SK-N-SH (cell line): ENCODE measurements around the gene UBE2R2. TPM values are rescaled to one million over a fixed set of nuclear protein-coding genes. Genes with fewer than 3 reads are reported as not detected.

ENCODE experiments used
- CTCF ChIA-PET: fragments of 300-600, 350-600 bp; formaldehyde crosslinking; extraction: SDS; loops from one replicate; lab custom pipeline; 2021; lab: Yijun Ruan, JAX
- POLR2A ChIA-PET: fragments of 350-600 bp; sonication (Branson Sonifier 250); formaldehyde crosslinking; extraction: SDS; loops from one replicate; lab custom pipeline; 2020; ENCODE audit warnings: antibody characterized with exemption, inconsistent platforms; lab: Yijun Ruan, JAX
- DNase-seq: peaks from one replicate; pipeline ENCODE4 v3.0.0; 2012
- H2AFZ ChIP-seq: fragments of 200-600 bp; sonication (generic); 2 replicates; pipeline ENCODE4 v1.8.1; 2016; ENCODE audit warnings: antibody characterized with exemption, mild to moderate bottlenecking, low read depth
- H3F3A ChIP-seq: fragments of 200-600 bp; sonication (generic); replicated peaks from 2 replicates; pipeline ENCODE3; 2016; ENCODE audit warnings: antibody characterized with exemption, mild to moderate bottlenecking; ENCODE audit not compliant: insufficient read depth
- H3K27ac ChIP-seq, 2 experiments: fragments of 200-500 bp in 1 of 2; fragments of 200-600 bp in 1 of 2; sonication (Bioruptor generic) in 1 of 2; sonication (generic), shearing (Covaris generic) in 1 of 2; 2 replicates each; pipeline versions ENCODE4 v1.5.1 to v1.6.1; 2014 to 2016; ENCODE audit warnings: low read depth in 2 of 2, inconsistent platforms in 1 of 2, low read length in 1 of 2, mild to moderate bottlenecking in 1 of 2, mixed read lengths in 1 of 2
- H3K27me3 ChIP-seq: fragments of 200-600 bp; sonication (generic), shearing (Covaris generic); 2 replicates; pipeline ENCODE4 v1.6.1; 2016; ENCODE audit warnings: mixed run types; ENCODE audit not compliant: insufficient read depth
- H3K36me3 ChIP-seq, 2 experiments: fragments of 200-500 bp in 1 of 2; fragments of 200-600 bp in 1 of 2; sonication (Bioruptor generic) in 1 of 2; sonication (generic) in 1 of 2; replicated peaks in 1 of 2; 2 replicates each; pipeline versions ENCODE3 to v1.5.1; 2014 to 2016; ENCODE audit warnings: low read length in 1 of 2, mild to moderate bottlenecking in 1 of 2; ENCODE audit not compliant: insufficient read depth in 2 of 2, control insufficient read depth in 1 of 2
- H3K4me1 ChIP-seq, 2 experiments: fragments of 200-500 bp in 1 of 2; fragments of 200-600 bp in 1 of 2; sonication (Bioruptor generic) in 1 of 2; sonication (generic), shearing (Covaris generic) in 1 of 2; 2 replicates each; pipeline versions ENCODE4 v1.5.1 to v1.6.1; 2014 to 2016; ENCODE audit warnings: low read depth in 1 of 2, low read length in 1 of 2, mixed run types in 1 of 2; ENCODE audit not compliant: insufficient read depth in 2 of 2, control insufficient read depth in 1 of 2
- H3K4me2 ChIP-seq: fragments of 200-600 bp; sonication (generic), shearing (Covaris generic); 2 replicates; pipeline ENCODE4 v1.6.1; 2017; ENCODE audit warnings: mixed run types
- H3K4me3 ChIP-seq, 2 experiments: fragments of 200-500 bp in 1 of 2; fragments of 200-600 bp in 1 of 2; sonication (Bioruptor generic) in 1 of 2; sonication (generic), shearing (Covaris generic) in 1 of 2; 2 replicates each; pipeline versions ENCODE4 v1.5.1 to v1.8.1; 2014 to 2016; ENCODE audit warnings: low read depth in 2 of 2, inconsistent platforms in 1 of 2, low read length in 1 of 2, mild to moderate bottlenecking in 1 of 2, mixed read lengths in 1 of 2, moderate library complexity in 1 of 2
- H3K79me2 ChIP-seq: fragments of 200-600 bp; sonication (generic); 2 replicates; pipeline ENCODE4 v1.8.1; 2017; ENCODE audit warnings: mild to moderate bottlenecking; ENCODE audit not compliant: insufficient read depth
- H3K9ac ChIP-seq: fragments of 200-600 bp; sonication (generic); 2 replicates; pipeline ENCODE4 v1.6.1; 2017; ENCODE audit warnings: mixed run types
- H3K9me2 ChIP-seq: fragments of 200-600 bp; sonication (generic); 2 replicates; pipeline ENCODE4 v1.6.1; 2017; ENCODE audit warnings: mixed run types
- H3K9me3 ChIP-seq: fragments of 200-600 bp; sonication (generic); 2 replicates; pipeline ENCODE4 v1.6.1; 2017; ENCODE audit warnings: mixed run types, mild to moderate bottlenecking, moderate library complexity
- H4K20me1 ChIP-seq: fragments of 200-600 bp; sonication (generic); 2 replicates; pipeline ENCODE4 v1.6.1; 2017; ENCODE audit warnings: mild to moderate bottlenecking, mixed run types; ENCODE audit not compliant: insufficient read depth
- EP300 ChIP-seq, 2 experiments: IDR thresholded peaks; 2 replicates each; pipeline versions ENCODE4 v1.4.0 to v1.6.1; 2012; ENCODE audit warnings: borderline replicate concordance in 1 of 2, low read depth in 1 of 2, low read length in 1 of 2
- FOSL2 ChIP-seq: IDR thresholded peaks from 2 replicates; pipeline ENCODE4 v1.4.0; 2012; ENCODE audit warnings: low read depth, mild to moderate bottlenecking, moderate library complexity, borderline replicate concordance
- FOXJ3 ChIP-seq: sonication (generic); formaldehyde crosslinking; IDR thresholded peaks from 2 replicates; pipeline ENCODE4 v1.5.1; 2020; ENCODE audit warnings: mild to moderate bottlenecking, missing genetic modification reagents
- FOXM1 ChIP-seq: IDR thresholded peaks from 2 replicates; pipeline ENCODE4 v1.4.0; 2012; ENCODE audit warnings: low read depth, mild to moderate bottlenecking
- JUND ChIP-seq: IDR thresholded peaks from 2 replicates; pipeline ENCODE4 v1.4.0; 2012
- POLR2AphosphoS5 ChIP-seq: IDR thresholded peaks from 2 replicates; pipeline ENCODE4 v1.6.1; 2012; ENCODE audit warnings: low read depth, low read length
- RFX5 ChIP-seq: IDR thresholded peaks from 2 replicates; pipeline ENCODE4 v1.6.1; 2012; ENCODE audit warnings: mild to moderate bottlenecking, improper control_type of control experiment, low read length
- SIN3A ChIP-seq: IDR thresholded peaks from 2 replicates; pipeline ENCODE4 v1.6.1; 2012; ENCODE audit warnings: low read depth, mild to moderate bottlenecking, low read length, moderate library complexity, borderline replicate concordance
- TCF12 ChIP-seq: IDR thresholded peaks from 2 replicates; pipeline ENCODE4 v1.4.0; 2012
- YY1 ChIP-seq: IDR thresholded peaks from 2 replicates; pipeline ENCODE4 v1.4.0; 2012; ENCODE audit warnings: low read depth, mild to moderate bottlenecking
- WGBS: methylation state at CpG from one replicate; pipeline ENCODE4 v1.1.6; 2017; ENCODE audit warnings: low lambda C conversion rate; 5-methylcytosine and 5-hydroxymethylcytosine counted together
- polyA plus RNA-seq, 3 experiments: library from polyadenylated mRNA; depleted of rRNA; stranded (reverse); fragments of >200 nt; gene quantifications; 2 replicates each; pipeline ENCODE4 v1.2.3, GENCODE V29; 2012
- TF ChIP-seq, protein P1 (sequence below): fragments of 150-350 bp; IDR thresholded peaks from 2 replicates; pipeline ENCODE4 v1.6.1; 2016; ENCODE audit warnings: mild to moderate bottlenecking, low read depth, low read length
- TF ChIP-seq, protein P2 (sequence below): fragments of 200-600 bp; sonication (generic); IDR thresholded peaks from 2 replicates; pipeline ENCODE4 v1.6.1; 2017; ENCODE audit warnings: antibody characterized with exemption, mild to moderate bottlenecking, moderate library complexity
- TF ChIP-seq, protein P3 (sequence below): IDR thresholded peaks from 2 replicates; pipeline ENCODE4 v1.6.1; 2012; ENCODE audit warnings: mild to moderate bottlenecking, low read depth, low read length, moderate library complexity
- TF ChIP-seq, protein P4 (sequence below): IDR thresholded peaks from 2 replicates; pipeline ENCODE4 v1.4.0; 2012; ENCODE audit warnings: low read depth
- TF ChIP-seq, protein P5 (sequence below): fragments of 150-350 bp; IDR thresholded peaks from 2 replicates; pipeline ENCODE4 v1.6.1; 2017; ENCODE audit warnings: antibody characterized with exemption, low read length, low read depth, borderline replicate concordance
- TF ChIP-seq, protein P6 (sequence below): IDR thresholded peaks from 2 replicates; pipeline ENCODE4 v1.4.0; 2012; ENCODE audit warnings: low read depth, borderline replicate concordance

The UBE2R2 gene
- polyA plus RNA-seq, 1 of the 3 experiments (the other 2 are of a cell fraction), result 19.7 TPM

DNA sequence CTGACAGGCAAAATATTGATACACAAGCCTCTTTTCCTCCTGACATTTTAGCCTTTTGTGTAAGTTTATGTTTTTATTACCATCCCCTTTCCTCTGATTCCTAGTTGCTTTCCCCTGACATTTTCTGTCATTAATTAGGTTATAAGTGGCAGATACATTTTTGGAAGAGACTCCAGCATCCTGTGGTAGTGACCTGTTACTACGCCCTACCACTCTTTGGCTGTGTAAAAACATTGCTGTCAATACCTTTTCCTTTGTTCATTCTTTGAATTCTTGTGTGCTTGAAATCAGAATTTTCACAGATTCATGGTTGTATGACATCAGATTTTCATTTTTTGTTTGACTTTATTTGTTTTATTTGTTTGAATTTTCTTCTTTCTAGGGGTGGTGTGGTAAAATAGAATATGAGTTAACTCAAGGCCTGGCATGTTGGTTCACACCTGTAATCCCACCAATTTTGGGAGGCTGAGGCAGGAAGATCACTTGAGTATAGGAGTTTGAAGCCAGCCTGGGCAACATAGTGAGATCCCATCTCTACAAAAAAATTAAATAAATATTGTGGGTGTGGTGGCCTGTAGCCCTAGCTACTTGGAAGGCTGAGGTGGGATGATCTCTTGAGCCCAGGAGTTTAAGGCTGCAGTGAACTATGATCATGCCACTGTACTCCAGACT is 43.4 kb downstream of the UBE2R2 start:
- H4K20me1 ChIP-seq, result peaks cover 99% of the 10 kb centered on the region
- ChIA-PET CTCF (interaction anchor here (0.7 to 2.2 kb wide), 3 partner anchors 12 to 47 kb away, joined by 3 to 7 read pairs (median 4); no protein-coding TSS in a partner anchor), POLR2A (no interaction called here)
- H3K9me2 ChIP-seq, result no peaks in the 10 kb centered on the region
- no peak overlapping the region for H3K4me3 ChIP-seq
- H3K4me1 ChIP-seq, result peaks cover 0 to 7% of the 10 kb centered on the region in 2 experiments; a peak in 1 of 4 replicates
- no peak overlapping the region for H3K9ac ChIP-seq
- no peaks in the 10 kb centered on the region for H3K27me3 ChIP-seq
- no peaks in the 10 kb centered on the region for H3K9me3 ChIP-seq
- TF ChIP-seq JUND (no peak), EP300 (IDR thresholded peaks at IDR 0.05; ENCODE audit: borderline replicate concordance in 1 of 2, low read depth in 1 of 2, low read length in 1 of 2) (no peak), RFX5 (no peak), FOXM1 (no peak), POLR2AphosphoS5 (no peak), TCF12 (no peak), YY1 (no peak), FOSL2 (no peak), FOXJ3 (CRISPR knock-in tag) (no peak), SIN3A (no peak)
- TF ChIP-seq, protein P1, sequence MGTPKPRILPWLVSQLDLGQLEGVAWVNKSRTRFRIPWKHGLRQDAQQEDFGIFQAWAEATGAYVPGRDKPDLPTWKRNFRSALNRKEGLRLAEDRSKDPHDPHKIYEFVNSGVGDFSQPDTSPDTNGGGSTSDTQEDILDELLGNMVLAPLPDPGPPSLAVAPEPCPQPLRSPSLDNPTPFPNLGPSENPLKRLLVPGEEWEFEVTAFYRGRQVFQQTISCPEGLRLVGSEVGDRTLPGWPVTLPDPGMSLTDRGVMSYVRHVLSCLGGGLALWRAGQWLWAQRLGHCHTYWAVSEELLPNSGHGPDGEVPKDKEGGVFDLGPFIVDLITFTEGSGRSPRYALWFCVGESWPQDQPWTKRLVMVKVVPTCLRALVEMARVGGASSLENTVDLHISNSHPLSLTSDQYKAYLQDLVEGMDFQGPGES, result no peak
- TF ChIP-seq, protein P2, sequence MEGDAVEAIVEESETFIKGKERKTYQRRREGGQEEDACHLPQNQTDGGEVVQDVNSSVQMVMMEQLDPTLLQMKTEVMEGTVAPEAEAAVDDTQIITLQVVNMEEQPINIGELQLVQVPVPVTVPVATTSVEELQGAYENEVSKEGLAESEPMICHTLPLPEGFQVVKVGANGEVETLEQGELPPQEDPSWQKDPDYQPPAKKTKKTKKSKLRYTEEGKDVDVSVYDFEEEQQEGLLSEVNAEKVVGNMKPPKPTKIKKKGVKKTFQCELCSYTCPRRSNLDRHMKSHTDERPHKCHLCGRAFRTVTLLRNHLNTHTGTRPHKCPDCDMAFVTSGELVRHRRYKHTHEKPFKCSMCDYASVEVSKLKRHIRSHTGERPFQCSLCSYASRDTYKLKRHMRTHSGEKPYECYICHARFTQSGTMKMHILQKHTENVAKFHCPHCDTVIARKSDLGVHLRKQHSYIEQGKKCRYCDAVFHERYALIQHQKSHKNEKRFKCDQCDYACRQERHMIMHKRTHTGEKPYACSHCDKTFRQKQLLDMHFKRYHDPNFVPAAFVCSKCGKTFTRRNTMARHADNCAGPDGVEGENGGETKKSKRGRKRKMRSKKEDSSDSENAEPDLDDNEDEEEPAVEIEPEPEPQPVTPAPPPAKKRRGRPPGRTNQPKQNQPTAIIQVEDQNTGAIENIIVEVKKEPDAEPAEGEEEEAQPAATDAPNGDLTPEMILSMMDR, result no peak; the same call in 1 of the 2 replicates
- TF ChIP-seq, protein P3, sequence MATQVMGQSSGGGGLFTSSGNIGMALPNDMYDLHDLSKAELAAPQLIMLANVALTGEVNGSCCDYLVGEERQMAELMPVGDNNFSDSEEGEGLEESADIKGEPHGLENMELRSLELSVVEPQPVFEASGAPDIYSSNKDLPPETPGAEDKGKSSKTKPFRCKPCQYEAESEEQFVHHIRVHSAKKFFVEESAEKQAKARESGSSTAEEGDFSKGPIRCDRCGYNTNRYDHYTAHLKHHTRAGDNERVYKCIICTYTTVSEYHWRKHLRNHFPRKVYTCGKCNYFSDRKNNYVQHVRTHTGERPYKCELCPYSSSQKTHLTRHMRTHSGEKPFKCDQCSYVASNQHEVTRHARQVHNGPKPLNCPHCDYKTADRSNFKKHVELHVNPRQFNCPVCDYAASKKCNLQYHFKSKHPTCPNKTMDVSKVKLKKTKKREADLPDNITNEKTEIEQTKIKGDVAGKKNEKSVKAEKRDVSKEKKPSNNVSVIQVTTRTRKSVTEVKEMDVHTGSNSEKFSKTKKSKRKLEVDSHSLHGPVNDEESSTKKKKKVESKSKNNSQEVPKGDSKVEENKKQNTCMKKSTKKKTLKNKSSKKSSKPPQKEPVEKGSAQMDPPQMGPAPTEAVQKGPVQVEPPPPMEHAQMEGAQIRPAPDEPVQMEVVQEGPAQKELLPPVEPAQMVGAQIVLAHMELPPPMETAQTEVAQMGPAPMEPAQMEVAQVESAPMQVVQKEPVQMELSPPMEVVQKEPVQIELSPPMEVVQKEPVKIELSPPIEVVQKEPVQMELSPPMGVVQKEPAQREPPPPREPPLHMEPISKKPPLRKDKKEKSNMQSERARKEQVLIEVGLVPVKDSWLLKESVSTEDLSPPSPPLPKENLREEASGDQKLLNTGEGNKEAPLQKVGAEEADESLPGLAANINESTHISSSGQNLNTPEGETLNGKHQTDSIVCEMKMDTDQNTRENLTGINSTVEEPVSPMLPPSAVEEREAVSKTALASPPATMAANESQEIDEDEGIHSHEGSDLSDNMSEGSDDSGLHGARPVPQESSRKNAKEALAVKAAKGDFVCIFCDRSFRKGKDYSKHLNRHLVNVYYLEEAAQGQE, result no peak
- TF ChIP-seq, protein P4, sequence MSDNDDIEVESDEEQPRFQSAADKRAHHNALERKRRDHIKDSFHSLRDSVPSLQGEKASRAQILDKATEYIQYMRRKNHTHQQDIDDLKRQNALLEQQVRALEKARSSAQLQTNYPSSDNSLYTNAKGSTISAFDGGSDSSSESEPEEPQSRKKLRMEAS, result no peak
- TF ChIP-seq, protein P5, sequence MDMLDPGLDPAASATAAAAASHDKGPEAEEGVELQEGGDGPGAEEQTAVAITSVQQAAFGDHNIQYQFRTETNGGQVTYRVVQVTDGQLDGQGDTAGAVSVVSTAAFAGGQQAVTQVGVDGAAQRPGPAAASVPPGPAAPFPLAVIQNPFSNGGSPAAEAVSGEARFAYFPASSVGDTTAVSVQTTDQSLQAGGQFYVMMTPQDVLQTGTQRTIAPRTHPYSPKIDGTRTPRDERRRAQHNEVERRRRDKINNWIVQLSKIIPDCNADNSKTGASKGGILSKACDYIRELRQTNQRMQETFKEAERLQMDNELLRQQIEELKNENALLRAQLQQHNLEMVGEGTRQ, result no peak
- TF ChIP-seq, protein P6, sequence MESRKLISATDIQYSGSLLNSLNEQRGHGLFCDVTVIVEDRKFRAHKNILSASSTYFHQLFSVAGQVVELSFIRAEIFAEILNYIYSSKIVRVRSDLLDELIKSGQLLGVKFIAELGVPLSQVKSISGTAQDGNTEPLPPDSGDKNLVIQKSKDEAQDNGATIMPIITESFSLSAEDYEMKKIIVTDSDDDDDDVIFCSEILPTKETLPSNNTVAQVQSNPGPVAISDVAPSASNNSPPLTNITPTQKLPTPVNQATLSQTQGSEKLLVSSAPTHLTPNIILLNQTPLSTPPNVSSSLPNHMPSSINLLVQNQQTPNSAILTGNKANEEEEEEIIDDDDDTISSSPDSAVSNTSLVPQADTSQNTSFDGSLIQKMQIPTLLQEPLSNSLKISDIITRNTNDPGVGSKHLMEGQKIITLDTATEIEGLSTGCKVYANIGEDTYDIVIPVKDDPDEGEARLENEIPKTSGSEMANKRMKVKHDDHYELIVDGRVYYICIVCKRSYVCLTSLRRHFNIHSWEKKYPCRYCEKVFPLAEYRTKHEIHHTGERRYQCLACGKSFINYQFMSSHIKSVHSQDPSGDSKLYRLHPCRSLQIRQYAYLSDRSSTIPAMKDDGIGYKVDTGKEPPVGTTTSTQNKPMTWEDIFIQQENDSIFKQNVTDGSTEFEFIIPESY, result no peak
- H3K79me2 ChIP-seq, result peaks cover 100% of the 10 kb centered on the region
- H2AFZ ChIP-seq, result no peak overlapping the region
- H3K4me2 ChIP-seq, result no peak overlapping the region
- DNase-seq, result peak; percentile 20
- H3K36me3 ChIP-seq, result peaks cover 0 to 7% of the 10 kb centered on the region in 2 experiments
- H3F3A ChIP-seq, result peaks cover 1% of the 10 kb centered on the region
- WGBS, result 89% methylated on average over 1 of the region's 1 CpG
- no peak overlapping the region; a peak in 1 of 4 replicates for H3K27ac ChIP-seq
